Stimulated activated CD8-positive, alpha-beta memory T cell treated with anti-CD3 and anti-CD28 coated beads, Interleukin-7, amount 100 ng/mL, for 48 hours (primary cell): Measurements from ENCODE around the gene CFAP99.

Source experiments
- DNase-seq, 2 donors: peaks; one replicate each; pipeline ENCODE4 v3.0.0-alpha.2; 2020; ENCODE audit warnings: low read depth in 1 of 2; ENCODE audit errors: extremely low read depth in 1 of 2

The CFAP99 gene

DNA sequence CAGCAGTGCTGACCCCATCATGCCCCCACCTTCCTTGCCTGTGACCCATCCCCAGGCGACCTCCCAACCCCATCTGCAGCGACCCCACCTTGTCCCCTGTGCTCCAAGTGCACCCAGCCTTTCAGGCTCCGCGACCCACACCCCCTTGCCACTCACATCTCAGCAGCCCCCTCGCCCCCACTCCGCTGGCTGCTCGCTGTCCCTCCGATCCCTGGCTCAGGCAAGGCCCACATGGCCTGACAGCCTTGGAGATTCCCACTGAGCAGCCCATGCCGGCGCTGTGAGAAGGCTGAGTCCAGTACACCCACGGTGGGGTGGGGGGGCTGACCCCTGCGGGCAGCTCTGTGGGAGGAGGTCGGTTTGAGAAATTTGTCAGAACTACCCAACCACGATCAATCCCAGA, 9.4 kb upstream of the CFAP99 start:
- DNase-seq: no peak

DNA sequence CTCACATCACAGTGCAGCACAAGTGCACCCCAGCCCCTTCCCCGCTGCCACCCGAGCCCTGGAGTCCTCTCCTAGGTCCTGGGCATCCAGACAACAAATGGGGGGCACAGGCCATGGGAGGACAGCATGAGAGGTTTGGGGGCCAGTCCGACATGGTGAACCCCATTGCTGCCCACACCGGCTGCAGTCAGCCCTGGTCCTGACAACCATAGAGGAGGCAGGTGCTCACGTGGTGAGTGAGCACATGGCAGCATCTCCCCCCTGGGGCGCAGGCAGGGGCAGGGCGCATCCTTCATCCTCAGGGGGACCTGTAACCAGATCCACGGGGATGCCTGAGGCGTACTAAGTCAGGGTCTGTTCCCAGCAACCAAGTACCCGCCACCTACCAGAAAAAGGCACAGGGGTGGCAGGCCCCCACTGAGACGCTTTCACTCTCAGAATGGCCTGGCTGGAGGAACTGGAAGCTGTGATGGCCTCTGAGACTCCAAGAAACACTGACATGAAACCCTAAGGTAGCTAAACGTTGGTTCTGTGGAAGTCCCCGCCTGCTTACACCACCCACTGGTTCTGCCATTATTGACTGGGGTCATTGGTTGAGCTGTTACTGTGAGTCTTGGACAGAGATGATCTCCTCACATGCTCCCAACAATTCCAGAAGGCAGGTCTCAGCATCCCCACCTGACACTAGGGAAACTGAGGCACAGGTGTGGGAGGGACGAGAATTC, 6.8 kb upstream of the CFAP99 start:
- DNase-seq: peak in 1 of 2 donors; percentile 43

DNA sequence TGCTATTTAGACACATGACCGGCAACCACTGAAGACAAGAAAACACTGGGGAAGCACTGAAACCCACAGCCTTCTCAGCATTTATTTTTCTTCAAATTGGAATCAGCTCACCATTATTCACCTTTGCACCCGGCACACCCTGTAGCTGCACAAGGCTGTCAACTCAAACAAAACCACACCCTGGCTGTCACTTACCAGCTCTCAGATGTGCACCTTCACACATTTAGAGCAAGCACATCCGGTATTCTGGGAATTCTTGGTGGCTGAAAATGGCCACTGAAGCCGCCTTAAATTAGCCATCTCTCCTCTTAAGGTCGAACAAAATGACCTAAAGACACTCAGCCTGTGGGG, 6.2 kb upstream of the CFAP99 start:
- DNase-seq: peak; percentile 40 to 79

DNA sequence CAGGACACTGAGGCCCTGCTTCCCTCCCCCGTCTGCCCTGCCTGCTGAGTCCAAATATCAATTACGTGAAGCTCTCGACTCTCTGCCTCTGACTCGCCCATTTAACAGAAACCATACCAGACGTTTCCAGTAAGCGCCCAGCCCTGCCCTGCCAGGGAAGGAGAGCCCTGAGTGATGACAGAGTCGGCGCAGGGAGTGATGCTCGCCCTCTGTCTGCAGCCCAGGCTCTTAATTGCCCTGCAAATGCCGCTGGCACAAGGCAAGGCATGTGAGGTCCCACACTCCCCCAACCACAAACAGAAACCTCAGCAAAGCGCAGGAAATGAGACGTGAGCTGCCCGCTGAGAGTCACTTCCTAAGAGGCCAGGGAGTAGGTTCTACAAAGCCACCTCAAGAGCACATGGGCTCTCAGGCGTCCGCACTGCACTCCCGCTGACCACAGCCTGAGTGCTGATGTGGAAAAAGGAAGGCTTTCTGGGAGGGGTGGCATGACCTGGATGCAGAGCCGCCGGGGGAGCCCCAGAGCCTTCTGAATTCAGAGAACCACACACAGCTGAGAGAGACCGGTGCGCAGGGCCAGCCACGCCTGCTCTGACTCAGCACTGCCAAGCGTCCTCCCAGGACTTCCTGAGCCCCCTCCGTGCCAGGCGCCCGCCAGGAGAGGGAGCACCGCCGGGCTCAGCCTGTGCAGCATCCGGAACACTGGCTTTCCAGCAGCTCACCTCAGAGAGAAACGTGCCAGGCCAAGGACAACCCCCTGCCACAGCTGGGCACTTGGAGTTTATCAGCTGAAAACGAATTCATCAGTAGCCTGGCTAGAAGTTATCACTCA, 5.7 kb upstream of the CFAP99 start:
- DNase-seq: peak; percentile 75 to 93

DNA sequence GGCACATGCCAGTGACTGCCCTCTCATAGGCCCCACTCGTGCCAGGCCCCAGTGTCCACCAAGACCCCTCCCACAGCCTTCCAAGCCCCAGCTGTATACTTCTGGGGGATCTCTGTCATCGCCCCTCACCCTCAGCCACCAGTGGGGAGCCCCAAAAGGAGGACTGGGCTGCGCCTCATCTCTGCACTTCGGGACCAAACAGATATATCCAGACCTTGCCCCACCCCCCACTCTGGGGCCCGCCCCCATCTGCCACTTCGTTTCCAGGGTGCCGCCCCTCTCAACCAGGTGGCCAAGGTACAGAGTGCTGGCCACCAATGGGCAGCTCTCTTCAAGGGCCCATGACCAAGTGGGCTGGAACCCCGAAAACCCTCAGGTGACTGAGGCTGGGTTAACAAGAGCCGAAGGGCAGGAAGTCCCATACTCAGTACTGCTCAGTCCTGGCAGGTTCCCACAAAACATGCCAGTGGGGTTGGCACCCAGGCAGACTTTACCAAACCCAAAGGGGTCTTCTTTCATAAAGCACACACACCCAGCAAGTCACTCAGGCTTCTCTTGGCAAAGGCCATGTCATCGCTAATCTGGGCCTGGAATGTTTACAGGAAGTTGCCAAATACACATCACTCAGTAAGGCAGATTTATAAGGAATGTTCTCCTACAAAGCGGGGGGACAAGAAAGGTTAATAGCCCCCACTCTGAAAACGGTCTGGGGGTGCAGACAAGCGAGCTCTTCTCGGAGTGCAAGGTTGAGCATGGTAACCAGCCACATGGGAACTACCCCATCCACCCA, 4.7 kb upstream of the CFAP99 start:
- no peak for DNase-seq

DNA sequence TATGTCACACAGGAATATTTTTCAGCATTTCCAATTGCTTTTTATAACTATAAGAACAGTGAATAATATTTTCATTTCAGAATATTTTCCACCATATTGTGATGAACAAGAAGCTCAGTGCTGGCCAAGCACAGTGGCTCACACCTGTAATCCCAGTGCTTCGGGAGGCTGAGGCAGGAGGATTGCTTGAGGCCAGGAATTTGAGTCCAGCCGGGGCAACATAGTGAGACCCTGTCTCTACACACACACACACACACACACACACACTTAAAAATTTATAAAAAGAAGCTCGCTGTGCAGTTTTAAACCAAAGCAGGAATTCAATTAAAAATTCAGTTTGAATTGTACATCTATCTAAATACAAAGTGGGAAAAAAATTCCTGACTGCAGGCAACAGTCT, 3.5 kb upstream of the CFAP99 start:
- no peak for DNase-seq

DNA sequence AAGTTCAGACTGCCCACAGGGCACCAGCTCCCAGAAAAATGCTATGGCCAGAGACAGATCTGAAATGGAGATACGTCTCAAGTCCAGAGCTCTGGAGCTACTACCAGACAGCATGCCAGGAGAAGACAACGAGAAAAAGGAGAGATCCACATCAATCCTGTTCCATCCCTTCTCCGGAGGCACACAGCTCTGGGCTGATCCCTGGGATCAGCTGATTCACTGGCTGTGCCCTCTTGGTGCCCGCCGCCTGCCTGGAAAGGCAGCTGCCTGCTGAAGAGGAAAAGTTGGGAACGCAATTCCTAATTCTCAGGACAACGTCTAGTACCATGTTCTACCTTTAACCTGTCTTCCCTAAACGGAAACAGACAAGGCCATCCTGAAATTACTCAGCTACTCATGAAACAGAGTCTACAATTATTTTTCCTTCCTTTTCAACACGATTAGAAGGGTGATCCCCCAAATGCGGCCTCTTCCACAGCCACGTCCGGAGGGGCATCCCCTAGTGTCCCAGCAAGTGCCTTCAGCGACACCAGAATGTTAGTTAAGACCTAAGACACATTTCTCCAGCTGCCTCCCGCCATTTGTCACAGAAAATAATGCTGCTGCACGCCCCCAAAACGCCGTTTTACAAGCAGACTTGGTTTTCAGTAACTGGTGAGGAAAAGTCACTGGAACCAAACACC, 2.7 kb upstream of the CFAP99 start:
- no peak for DNase-seq

DNA sequence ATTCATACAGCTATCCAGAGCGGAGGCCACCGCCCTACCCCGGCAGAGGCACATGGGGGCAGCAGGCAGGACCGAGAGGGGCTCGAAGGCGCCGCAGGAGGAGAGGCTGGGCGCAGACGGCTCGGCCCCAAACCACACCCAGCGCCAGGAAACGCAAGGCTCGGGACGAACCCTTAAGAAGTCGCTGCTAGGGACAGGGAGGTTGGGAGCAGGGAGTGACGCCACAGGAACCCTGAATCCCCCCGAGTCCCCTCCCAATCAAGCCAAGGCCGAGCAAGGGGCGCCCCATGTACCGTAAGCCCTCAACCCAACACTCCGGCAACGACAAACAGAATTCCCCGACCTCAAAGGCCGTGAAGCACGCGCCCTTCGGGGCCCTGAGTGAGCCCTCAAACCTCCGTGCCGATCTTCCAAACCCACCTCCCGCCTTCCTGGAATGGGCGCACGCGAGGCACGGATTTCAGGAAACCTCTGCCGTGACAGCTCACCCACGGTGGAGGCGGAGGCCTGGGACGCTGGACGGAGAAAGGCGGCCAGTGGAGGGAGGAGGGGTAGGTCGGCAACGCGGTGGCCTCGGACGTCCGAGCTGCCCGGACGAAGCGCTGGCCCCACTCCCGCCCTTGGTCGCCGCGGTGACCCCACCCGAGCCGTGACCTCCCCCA, 2.1 kb upstream of the CFAP99 start:
- no peak for DNase-seq

DNA sequence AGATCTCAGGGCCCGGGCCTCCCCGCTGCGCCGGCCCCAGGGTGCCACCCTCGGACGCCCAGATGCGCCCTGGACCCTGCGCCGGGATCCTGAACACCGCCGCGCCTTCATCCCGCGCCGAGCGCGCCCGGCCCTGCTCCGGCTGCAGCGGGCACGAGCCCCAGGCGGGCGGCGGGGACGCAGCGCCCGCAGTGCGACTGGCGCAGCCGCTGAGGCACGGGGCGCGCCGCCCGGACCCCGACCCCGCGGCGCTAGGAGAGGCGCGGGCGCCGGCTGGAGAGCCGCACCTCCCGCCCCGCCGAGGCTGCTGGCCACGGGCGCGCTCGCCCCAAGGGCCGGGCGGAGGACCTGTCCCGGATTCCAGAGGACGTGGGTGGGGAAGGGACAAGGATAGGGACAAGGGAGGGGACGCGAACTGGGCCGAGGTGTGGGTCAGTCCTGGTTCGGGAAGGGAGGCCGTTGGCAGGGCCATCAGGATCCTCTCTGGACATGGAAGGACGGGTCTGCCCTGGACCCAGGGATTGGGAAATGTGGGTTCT, 1.5 kb upstream of the CFAP99 start:
- no peak for DNase-seq

DNA sequence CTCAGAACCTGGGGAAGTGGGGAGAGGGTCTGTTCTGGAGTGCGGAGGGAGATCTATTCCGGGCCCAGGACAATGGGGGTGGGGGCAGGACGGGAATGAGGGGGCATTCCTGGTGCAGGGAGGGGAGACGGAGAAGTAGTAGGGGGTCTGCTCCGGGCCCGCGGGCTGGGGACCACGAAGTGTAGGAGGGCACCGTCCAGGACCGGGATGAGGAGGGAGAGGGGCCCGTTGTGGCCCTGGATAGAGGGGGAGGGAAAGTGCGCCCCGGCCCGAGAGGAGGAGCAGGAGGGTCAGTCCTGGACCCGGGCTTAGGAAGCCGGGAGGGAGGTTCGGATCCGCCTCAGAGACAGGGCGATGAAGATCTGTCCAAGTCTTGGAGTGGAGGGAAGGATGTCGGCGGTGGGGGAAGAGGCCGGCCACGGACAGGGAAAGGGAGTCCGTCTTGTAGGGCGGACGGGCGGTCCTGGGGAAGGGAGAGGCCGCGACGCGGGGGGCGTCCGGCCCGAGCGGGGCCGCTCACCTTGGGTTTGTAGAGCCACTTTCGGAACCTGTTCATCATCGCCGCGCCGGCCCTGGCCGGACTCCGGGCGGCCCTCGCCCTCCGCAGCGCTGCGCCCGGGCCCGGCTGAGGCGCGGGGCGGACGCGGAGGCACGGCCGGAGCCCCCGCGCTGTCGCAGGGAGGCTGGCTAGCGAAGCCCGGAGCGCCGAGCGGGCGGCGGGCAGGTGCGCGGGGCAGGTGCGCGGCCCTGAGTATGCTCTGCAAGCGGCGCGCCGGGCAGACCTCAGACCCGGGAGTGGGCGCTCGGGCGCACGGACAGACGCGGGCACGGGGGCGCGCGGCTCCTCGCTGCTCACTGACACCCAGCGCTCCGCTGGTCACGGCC, 748 bp upstream of the CFAP99 start, which contains the start of gene ZFYVE28:
Gene ZFYVE28, minus strand, starts transcription at position 881 of the 885 bp plus-strand sequence. Its CDS starts 322 bp downstream, at position 559.
- DNase-seq: no peak

DNA sequence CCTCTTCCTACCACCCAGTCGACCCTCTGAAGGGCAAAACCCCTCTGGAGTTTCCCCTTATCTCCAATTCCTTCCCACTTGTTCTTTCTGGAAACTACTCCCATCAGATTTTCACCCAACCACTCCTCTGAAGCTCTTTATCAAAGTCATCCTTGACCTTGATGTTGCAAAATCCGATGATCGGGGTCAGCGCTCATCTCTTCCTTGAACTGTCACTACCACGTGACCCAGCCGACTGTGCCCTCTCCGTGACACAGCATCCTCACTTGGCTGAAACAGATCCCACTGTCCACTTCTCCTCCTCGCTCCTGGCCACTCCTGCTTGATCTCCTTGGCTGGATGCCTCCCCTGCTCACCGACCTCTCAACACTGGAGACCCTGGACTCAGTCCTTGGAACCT, 1.1 kb downstream of the CFAP99 start:
- DNase-seq: no peak

DNA sequence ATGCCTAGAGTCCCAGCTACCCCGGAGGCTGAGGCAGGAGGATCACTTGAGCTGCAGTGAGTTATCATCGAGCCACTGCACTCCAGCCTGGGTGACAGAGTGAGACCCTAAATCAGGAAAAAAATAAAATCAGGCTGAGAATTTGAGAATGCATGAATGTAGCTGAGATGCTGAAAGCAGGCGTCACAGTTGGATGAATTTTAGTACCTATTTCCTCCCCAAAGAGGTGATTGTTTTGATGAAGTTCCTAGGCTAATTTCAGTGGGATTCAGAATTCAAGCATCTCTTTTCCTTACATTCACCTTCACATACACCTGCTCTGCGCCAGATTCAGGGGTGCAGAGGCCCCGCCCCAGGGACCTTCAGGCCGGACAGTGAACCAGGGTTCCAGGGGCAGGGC, 3.2 kb downstream of the CFAP99 start:
- DNase-seq: no peak

DNA sequence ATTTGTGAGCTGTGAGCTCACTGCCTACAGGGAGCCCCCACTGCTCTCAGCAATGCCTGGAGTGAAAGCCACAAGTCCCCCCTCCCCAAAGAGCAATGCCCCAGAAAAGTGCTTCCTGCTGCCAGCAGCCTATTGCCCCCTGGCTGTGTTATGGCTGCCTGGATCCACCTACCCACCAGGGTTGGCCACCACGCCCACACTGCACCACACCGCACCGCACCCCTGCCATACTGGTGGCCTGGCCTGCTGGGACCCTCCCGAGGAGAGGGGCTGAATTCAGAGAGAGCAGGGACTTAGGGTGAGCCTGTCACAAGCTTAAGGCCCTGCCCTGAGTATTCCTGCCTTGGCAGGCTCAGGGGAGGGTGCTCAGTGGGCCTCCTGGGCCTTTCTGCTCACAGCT, 4.3 kb downstream of the CFAP99 start:
- DNase-seq: no peak

DNA sequence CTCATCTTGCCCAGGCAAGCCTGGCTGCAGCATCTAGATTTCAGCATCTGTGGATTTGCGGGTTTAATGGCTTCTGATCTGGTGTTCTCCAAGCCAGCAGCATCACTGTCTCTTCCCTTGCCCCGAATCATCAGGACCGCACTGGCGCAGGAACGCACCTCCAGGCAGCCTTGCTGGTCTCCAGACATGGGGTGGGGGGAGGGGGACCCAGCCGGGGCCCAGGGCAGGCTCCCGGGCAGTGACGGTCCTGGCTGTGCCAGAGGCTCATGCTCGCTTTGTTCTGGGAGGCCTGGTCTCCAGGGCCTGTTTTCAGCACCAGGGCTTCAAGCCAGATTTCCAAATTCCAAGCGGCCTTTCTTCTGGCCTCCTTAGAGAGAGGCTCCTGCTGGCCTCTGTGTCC, 4.9 kb downstream of the CFAP99 start:
- DNase-seq: no peak

DNA sequence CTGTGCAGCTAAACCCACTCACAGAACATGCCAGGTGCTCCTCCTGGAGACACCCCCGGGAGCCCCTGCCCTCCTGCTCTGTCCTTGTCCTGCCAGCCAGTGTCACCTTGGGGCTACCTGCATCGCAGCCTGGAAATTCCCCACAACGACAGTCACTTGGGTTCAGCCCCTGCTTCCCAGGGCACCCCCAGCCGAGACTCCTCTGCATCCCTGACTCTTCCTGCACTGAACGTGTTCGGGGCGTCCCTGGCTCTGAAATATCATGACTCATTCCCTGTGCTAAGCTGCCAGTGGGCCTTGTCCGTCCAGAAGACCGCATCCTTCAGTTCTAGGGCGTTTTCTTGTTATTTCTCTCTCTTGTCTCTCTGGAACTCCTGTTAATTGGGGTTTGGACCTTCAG, 5.8 kb downstream of the CFAP99 start:
- DNase-seq: no peak

DNA sequence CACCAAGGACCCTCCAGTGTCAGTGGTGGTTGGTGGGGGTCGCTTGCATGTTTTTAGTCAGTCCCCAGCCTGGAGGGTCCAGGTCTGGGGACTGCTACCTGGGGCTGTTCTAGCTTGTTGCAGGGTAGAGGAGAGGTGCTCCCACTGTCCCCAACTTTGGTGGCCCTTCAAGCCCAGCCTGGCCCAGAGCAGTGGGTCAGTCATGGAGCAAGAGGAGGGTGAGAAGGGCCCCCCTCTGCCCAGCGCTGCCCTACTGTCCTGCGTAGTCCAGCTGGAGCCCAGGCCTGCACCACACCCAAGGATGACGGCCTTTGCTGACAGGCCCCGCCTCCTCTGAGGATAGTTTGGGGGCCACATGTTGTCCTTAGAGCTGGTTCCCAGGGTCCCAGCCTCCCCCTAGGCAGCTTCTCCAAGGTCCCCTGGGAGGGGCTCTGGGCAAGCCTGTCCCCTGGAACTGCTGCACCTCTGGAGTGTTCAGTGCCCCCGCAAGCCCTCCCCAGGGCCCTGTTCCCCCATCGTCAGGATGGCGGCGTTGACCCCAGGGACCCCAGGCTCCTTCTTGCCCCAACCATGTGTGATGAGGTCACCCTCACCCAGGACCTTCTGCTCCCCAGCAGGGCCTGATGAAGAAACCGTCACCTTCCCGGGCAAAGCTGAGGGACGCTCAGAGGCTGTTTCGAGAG, 6.8 kb downstream of the CFAP99 start:
- no peak for DNase-seq

DNA sequence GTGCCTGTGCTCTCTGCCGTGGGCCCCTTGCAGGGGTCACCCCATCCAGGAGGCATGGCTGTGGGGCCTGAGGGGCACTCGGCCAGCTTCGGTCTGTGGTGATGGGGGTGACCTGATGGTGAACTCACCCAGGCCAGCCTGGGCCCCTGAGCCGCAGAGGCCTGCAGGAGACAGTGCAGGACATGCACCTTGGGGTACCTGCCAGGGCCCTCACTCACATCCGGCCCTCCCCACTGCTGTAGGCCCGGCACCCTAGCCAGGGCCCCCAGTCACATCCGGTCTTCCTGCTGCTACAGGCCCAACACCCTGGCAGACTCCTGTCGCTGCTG, 7.3 kb downstream of the CFAP99 start:
- no peak for DNase-seq

DNA sequence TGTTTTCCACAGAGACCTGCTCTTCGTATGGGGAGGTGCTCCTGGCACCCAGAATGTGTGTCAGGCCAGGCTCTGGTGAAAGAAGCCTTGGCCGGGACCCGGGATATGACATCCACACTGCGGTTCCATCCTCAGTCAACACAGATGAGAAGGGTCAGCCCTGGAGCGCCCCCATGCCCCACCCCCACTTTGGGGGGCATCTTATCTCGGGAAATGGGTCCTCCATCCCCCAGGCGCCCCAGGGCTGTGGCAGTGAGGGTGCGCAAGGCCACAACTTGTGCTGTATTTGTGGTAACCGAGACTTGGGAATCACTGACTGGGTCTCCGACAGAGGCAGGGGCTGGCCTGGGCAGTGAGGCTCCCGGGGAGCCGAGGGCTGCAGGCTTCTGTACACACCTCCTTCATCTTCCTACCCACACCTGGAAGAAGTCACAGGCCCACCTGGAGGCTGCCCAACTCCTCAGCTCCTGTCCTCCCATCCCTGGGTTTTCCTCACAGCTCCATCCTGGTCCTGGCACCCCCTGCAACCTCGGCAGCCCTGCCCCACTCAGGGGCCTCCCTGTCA, 8.0 kb downstream of the CFAP99 start:
- no peak for DNase-seq
